Sigmoid colon (tissue), 4 donors: ENCODE data around the gene PCDHA1.

Source experiments
- EP300 ChIP-seq, 4 donors: sonication (generic); formaldehyde crosslinking; IDR thresholded peaks; one replicate each; pipeline ENCODE4 v1.6.1; 2017; ENCODE audit warnings: antibody characterized with exemption in 4 of 4
- POLR2A ChIP-seq, 2 donors: fragments of 450-650 bp; IDR thresholded peaks; one replicate each; pipeline ENCODE4 v1.6.1; 2016; ENCODE audit warnings: antibody characterized with exemption in 2 of 2, mild to moderate bottlenecking in 2 of 2, moderate library complexity in 2 of 2

GRCh38 chr5:140946578-140946977, 160.6 kb downstream of the PCDHA1 start:
- no peak for TF ChIP-seq EP300 (IDR thresholded peaks at IDR 0.05)
- no peak for TF ChIP-seq POLR2A (IDR thresholded peaks at IDR 0.05)
